HG02840 (cell line): Measurements from ENCODE around the gene ABHD16B.
A peak's percentile ranks its signal among the peaks of the same experiment; 100 is the strongest.
"Not testable (repeated sequence)": the region's sequence is repeated elsewhere in the genome, so short reads cannot be mapped to it uniquely, and the experiment has no call there.

Source experiments
- ATAC-seq: cut with Tn5 transposase; IDR thresholded peaks from one replicate; pipeline ENCODE4 v1.9.1; 2021; ENCODE audit warnings: mild to moderate bottlenecking, moderate library complexity, moderate number of reproducible peaks; ENCODE audit not compliant: unreplicated experiment, low FRiP score

Gene ABHD16B

DNA sequence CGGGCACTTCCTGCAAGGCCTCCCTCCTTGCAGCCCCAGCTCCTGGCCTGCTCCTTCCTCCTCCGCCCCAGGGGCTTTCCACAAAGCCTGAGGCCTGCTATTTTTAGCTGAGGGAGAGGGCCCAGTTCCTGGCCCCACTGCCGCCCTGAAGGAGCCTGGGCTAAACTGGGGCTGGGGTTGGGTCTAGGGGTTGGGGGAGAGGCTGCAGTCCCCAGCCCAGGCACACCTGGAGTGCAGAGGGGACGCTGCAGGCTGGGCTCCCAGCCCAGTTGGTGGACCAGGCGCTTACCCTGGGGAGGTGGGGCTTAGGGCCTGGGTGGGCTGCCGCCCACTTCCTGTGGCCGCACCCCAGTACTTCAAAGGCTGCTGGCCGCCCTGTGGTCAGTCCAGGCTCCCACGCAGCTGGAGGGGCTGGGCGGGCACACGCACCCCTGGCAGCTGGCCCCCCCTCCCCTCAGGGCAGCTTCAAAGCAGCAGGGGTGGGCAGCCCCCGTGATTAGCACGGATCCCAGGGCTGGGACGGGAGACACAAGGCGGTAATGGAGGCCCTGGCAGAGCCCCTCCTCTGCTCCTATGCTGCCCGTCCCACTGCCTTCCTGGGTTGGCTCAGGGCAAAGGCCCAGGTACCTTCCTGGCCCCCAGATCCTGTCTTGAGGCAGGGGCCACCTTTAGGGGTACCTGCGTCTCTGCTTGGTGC, 7.1 kb upstream of the ABHD16B start:
- ATAC-seq = no peak

GRCh38 chr20:63854766-63855362, 6.4 kb upstream of the ABHD16B start:
- ATAC-seq = no peak

GRCh38 chr20:63855363-63856097, 5.8 kb upstream of the ABHD16B start:
- ATAC-seq = no peak

- no peak for ATAC-seq
Observed at GRCh38 chr20:63856098-63856511, 5.2 kb upstream of the ABHD16B start.

GRCh38 chr20:63857764-63858392, 3.4 kb upstream of the ABHD16B start:
- ATAC-seq = no peak

GRCh38 chr20:63858393-63859165, 2.7 kb upstream of the ABHD16B start:
- ATAC-seq = no peak

- ATAC-seq = no peak
Observed at GRCh38 chr20:63859166-63859699, 2.1 kb upstream of the ABHD16B start.

DNA sequence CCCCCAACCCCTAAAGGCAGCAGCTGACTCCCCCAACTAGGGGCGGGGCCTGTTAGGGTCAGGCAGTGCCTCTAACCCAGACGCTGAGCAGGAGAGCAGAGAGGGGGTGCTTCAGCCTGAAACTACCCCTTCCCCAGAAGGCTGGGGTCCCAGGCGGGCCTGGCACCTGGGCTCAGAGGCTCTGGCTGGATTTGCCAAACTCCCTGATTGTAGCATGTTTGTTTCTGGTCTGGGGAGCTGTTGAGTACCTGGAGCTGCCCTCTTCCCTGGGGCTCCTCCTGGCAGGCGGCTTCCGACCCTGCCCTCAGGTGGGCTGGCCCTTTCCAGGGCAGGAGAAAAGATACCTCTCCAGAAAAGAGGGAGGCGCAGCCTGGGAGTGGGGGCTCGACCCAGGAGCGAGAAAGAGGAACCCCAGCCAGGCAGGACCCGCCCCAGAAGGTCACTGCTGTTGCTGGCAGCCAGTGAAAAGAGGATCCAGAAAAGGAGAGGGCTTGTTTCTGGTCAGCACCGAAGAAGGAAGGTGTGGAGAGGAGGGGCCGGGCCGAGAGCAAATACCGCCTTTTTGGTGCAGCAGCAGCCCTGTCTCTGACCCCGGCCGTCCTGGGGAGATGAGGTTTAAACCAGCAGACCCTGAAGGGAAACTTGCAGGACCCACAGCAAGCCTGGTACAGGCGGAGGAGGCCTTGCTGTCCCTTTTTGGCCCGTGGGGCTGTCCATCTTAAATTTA, 810 bp upstream of the ABHD16B start:
- ATAC-seq = no peak

GRCh38 chr20:63861981-63862901, 943 bp downstream of the ABHD16B start:
- no peak for ATAC-seq

DNA sequence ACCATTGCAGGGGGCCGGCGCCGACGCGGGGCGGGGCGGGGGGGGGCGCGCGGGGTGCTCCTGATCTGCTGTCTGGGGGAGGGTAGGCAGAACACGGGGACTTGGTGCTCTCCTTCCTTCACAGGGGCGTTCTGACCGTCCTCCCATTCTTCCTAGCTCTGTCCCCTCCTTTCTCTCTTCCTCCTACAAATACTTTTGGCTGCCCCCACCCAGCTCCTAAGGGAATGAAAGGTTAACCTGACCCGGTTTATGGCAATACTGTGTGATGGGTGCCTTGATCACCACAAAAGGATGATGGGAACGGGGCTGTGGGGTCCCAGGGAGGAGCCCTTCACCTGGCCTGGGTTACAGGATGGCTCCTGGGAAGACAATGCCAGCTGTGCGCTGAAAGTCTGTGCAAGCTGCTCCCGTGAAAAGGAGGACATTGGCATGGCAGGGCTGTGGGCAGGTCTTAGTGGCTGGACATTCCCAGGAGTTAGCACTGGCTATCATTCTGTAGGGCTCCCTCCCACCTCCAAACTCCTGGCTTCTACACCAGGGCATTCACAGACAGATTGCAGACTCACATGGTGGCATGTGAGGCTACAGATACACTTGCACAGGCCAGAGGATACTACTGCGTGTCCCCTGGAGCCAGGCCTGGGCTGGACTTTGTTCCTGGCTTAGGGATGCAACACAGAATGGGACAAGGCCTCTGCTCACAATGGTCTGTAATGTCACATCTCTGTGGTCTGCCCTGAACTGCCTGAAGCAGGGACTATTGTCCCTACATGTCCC, 1.9 kb downstream of the ABHD16B start:
- no peak for ATAC-seq

DNA sequence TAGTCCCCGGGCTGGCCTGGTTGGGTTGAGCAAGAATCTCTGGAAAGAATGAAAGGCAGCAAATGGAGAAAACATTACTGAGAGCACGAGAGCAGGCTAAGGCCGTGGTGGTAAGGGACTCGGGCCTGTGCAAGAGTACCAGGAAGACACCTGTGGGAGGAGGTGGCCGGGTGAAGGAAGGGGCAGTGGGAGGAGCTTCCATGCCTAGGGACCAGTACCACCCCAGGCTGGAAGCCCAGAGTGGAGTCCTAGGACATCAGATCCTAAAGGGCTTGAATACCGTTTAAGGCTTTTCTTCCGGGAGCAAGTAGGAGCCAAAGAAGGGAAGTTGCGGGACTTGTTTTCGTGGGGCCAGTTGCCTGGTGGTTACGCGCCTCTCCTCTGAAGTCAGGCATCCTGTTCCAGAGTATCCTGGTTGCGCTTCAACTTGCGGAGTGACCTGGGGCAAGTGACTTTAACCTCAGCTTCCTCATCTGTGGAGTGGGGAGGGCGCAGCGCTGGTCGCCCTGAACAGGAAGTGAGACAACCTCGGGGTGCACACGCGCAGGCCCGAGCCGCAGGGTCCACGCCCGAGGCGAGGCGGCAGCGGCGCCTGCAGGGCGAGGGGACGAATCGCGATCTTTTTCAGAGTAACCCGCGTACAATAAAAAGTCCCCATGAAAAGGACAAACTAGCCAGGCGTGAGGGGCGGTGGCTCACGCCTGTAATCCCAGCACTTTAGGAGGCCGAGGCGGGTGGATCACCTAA, 2.7 kb downstream of the ABHD16B start:
- ATAC-seq = peak; percentile 49

DNA sequence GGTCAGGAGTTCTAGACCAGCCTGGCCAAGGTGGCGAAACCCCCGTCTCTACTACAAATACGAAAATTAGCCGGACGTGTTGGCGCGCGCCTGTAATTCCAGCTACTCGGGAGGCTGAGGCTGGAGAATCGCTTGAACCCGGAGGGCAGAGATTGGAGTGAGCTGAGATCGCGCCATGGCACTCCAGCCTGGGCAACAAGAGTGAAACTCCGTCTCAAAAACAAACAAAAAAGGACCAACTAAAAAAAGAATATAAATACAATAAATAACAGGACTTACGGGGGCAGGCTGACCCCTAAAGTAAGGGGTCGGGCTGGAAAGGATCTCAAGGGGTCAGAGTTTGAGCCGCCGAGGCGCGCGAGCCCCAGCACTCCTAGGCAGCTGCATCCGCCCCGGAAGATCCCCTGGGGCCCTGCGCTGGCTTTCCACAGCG, 3.3 kb downstream of the ABHD16B start:
- peak; percentile 1 for ATAC-seq

GRCh38 chr20:63864978-63865640, 3.8 kb downstream of the ABHD16B start, which contains the start of gene TPD52L2:
Gene TPD52L2 (plus strand): TSS chr20:63865270. CDS start chr20:63865366, 96 bp downstream.
- peak; percentile 75 for ATAC-seq

- ATAC-seq = not testable (repeated sequence)
Observed at GRCh38 chr20:63867042-63867441, 5.7 kb downstream of the ABHD16B start.

DNA sequence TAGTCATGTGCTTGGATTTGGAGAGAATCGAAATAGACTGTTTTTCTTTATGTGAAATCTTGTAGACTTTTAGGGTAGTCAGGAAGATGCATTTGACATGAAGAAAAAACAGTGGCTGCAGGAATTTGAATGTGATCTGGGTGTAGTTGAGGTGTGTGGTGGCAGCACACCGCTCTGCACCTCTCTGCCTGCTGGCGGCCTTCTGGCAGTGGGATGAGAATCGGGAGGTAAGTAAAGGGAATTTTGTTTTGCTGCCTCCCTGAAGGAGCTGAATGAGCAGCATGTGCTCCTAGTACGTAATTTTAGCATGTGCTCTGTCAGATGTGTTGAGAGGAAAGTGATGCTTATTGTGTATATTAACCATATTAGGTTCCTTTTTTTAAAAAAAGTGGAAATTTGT, 7.0 kb downstream of the ABHD16B start:
- no peak for ATAC-seq

DNA sequence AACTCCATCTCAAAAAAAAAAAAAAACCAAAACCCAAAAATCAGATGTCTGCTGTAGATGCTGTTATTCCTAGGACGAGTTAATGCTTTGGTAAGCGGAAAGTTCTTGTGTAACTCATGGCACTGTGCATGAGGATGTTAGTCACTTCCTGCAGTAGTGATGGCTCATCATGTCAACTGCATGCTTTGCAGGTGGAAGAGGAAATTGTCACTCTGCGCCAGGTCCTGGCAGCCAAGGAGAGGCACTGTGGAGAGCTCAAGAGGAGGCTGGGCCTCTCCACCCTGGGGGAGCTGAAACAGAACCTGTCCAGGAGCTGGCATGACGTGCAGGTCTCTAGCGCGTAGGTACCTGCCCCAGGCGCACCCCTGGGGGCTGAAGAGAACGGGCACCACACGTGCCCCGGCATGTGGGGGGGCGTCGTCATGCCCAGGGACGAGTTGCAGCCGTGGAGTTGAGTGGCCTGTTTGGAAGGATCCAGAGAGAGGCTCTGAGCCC, 12.2 kb downstream of the ABHD16B start:
- no peak for ATAC-seq
